H9 (cell line): ENCODE measurements around the gene RRP9. TPM values are rescaled to one million over a fixed set of nuclear protein-coding genes. Genes with fewer than 3 reads are reported as not detected.

Experiments
- DNase-seq: peaks from one replicate; pipeline ENCODE4 v3.0.0-alpha.2; 2017
- H2AFZ ChIP-seq: one replicate; pipeline ENCODE4 v1.6.1; 2013; ENCODE audit warnings: mild to moderate bottlenecking, low read length, control low read depth, moderate library complexity
- H2AK5ac ChIP-seq: 2 replicates; pipeline ENCODE4 v1.6.1; 2013; ENCODE audit warnings: low read length, control low read depth, mixed read lengths; ENCODE audit not compliant: insufficient read length
- H2BK120ac ChIP-seq: one replicate; pipeline ENCODE4 v1.6.1; 2013; ENCODE audit warnings: low read depth, mild to moderate bottlenecking, low read length, control low read depth, inconsistent platforms; ENCODE audit not compliant: poor library complexity, severe bottlenecking
- H2BK12ac ChIP-seq: 2 replicates; pipeline ENCODE4 v1.6.1; 2013; ENCODE audit warnings: low read length, control low read depth, mixed read lengths, low read depth; ENCODE audit not compliant: insufficient read length
- H2BK15ac ChIP-seq: 2 replicates; pipeline ENCODE4 v1.6.1; 2013; ENCODE audit warnings: low read depth, low read length, control low read depth
- H2BK20ac ChIP-seq: one replicate; pipeline ENCODE4 v1.6.1; 2013; ENCODE audit warnings: low read depth, mild to moderate bottlenecking, low read length, control low read depth, inconsistent platforms; ENCODE audit not compliant: poor library complexity, severe bottlenecking
- H2BK5ac ChIP-seq: 2 replicates; pipeline ENCODE4 v1.6.1; 2013; ENCODE audit warnings: low read length, control low read depth, mixed read lengths; ENCODE audit not compliant: insufficient read length
- H3K14ac ChIP-seq: 2 replicates; pipeline ENCODE4 v1.6.1; 2013; ENCODE audit warnings: low read length, control low read depth; ENCODE audit not compliant: insufficient read depth
- H3K18ac ChIP-seq: 2 replicates; pipeline ENCODE4 v1.6.1; 2013; ENCODE audit warnings: low read depth, mild to moderate bottlenecking, mixed read lengths, low read length, control low read depth; ENCODE audit not compliant: insufficient read length
- H3K23ac ChIP-seq: 2 replicates; pipeline ENCODE4 v1.6.1; 2013; ENCODE audit warnings: low read length, control low read depth, mixed read lengths, low read depth; ENCODE audit not compliant: insufficient read length
- H3K23me2 ChIP-seq: 2 replicates; pipeline ENCODE4 v1.6.1; 2013; ENCODE audit warnings: low read depth, mild to moderate bottlenecking, mixed read lengths, low read length, control low read depth; ENCODE audit not compliant: insufficient read length, poor library complexity, severe bottlenecking
- H3K27ac ChIP-seq: 2 replicates; pipeline ENCODE4 v1.5.1; 2013; ENCODE audit warnings: low read length, control low read depth, mixed read lengths, low read depth; ENCODE audit not compliant: insufficient read length
- H3K27me3 ChIP-seq: 2 replicates; pipeline ENCODE4 v1.6.1; 2013; ENCODE audit warnings: low read length, control low read depth, inconsistent platforms; ENCODE audit not compliant: insufficient read depth
- H3K4ac ChIP-seq: 2 replicates; pipeline ENCODE4 v1.6.1; 2013; ENCODE audit warnings: low read depth, mild to moderate bottlenecking, control low read depth, inconsistent platforms, low read length, moderate library complexity
- H3K4me1 ChIP-seq: 2 replicates; pipeline ENCODE4 v1.6.1; 2013; ENCODE audit warnings: low read length, control low read depth, inconsistent platforms; ENCODE audit not compliant: insufficient read depth
- H3K4me2 ChIP-seq: 2 replicates; pipeline ENCODE4 v1.6.1; 2013; ENCODE audit warnings: low read length, control low read depth, mixed read lengths; ENCODE audit not compliant: insufficient read length, insufficient read depth
- H3K56ac ChIP-seq: 2 replicates; pipeline ENCODE4 v1.6.1; 2013; ENCODE audit warnings: low read depth, mild to moderate bottlenecking, mixed read lengths, low read length, control low read depth; ENCODE audit not compliant: insufficient read length
- H3K79me1 ChIP-seq: 2 replicates; pipeline ENCODE4 v1.6.1; 2013; ENCODE audit warnings: low read depth, mild to moderate bottlenecking, moderate library complexity, low read length, control low read depth, inconsistent platforms; ENCODE audit not compliant: insufficient read depth, poor library complexity, severe bottlenecking
- H3K79me2 ChIP-seq: 2 replicates; pipeline ENCODE4 v1.6.1; 2013; ENCODE audit warnings: low read length, control low read depth, inconsistent platforms; ENCODE audit not compliant: insufficient read depth
- H3K9ac ChIP-seq: 2 replicates; pipeline ENCODE4 v1.6.1; 2013; ENCODE audit warnings: low read length, control low read depth, mixed read lengths; ENCODE audit not compliant: insufficient read length; ENCODE audit errors: extremely low read depth
- H3K9me3 ChIP-seq: one replicate; pipeline ENCODE4 v1.6.1; 2013; ENCODE audit warnings: low read depth, low read length, inconsistent platforms; ENCODE audit not compliant: control insufficient read depth
- H3T11ph ChIP-seq: one replicate; pipeline ENCODE4 v1.6.1; 2013; ENCODE audit warnings: mild to moderate bottlenecking, low read length, control low read depth, inconsistent platforms
- H4K20me1 ChIP-seq: one replicate; pipeline ENCODE4 v1.6.1; 2013; ENCODE audit not compliant: control insufficient read depth, insufficient read length, insufficient read depth
- H4K5ac ChIP-seq: 2 replicates; pipeline ENCODE4 v1.6.1; 2013; ENCODE audit warnings: low read depth, mild to moderate bottlenecking, mixed read lengths, low read length, control low read depth; ENCODE audit not compliant: insufficient read length
- H4K8ac ChIP-seq: replicated peaks from 2 replicates; pipeline ENCODE4 v1.6.1; 2013; ENCODE audit warnings: low read length, control low read depth, mixed read lengths, low read depth; ENCODE audit not compliant: insufficient read length
- H4K91ac ChIP-seq: 2 replicates; pipeline ENCODE4 v1.6.1; 2013; ENCODE audit warnings: low read depth, mild to moderate bottlenecking, moderate library complexity, mixed read lengths, low read length, control low read depth; ENCODE audit not compliant: insufficient read length
- H3K27ac Mint-ChIP-seq, 3 experiments: 2 replicates in 2 of 3; 3 replicates in 1 of 3; pipeline ENCODE4 v1.8.0; 2020 to 2021; ENCODE audit warnings: mixed read lengths in 3 of 3, mild to moderate bottlenecking in 1 of 3, moderate library complexity in 1 of 3
- H3K27me3 Mint-ChIP-seq: 2 replicates; pipeline ENCODE4 v1.8.0; 2021; ENCODE audit warnings: low read depth, mild to moderate bottlenecking, moderate library complexity, mixed read lengths
- H3K36me3 Mint-ChIP-seq, 3 experiments: 2 replicates in 2 of 3; 3 replicates in 1 of 3; pipeline ENCODE4 v1.8.0; 2020 to 2021; ENCODE audit warnings: low read depth in 3 of 3, mixed read lengths in 3 of 3; ENCODE audit not compliant: insufficient read depth in 1 of 3
- H3K4me1 Mint-ChIP-seq, 2 experiments: 2 replicates each; pipeline ENCODE4 v1.8.0; 2020; ENCODE audit warnings: mixed read lengths in 2 of 2
- H3K4me3 Mint-ChIP-seq, 2 experiments: 2 replicates in 1 of 2; 3 replicates in 1 of 2; pipeline ENCODE4 v1.8.0; 2020 to 2021; ENCODE audit warnings: mild to moderate bottlenecking in 2 of 2, mixed read lengths in 2 of 2, moderate library complexity in 1 of 2
- H3K9me3 Mint-ChIP-seq, 2 experiments: 2 replicates in 1 of 2; 3 replicates in 1 of 2; pipeline ENCODE4 v1.8.0; 2020; ENCODE audit warnings: mild to moderate bottlenecking in 2 of 2, mixed read lengths in 2 of 2, moderate library complexity in 1 of 2
- CTCF ChIP-seq: fragments of 200-600 bp; sonication (generic); conservative IDR thresholded peaks from 3 replicates; pipeline ENCODE4 v1.8.0; 2021; ENCODE audit warnings: antibody characterized with exemption, mild to moderate bottlenecking
- WGBS: extraction: QIAGEN DNeasy Blood & Tissue Kit; methylation state at CpG from one replicate; pipeline ENCODE4 v1.1.7; 2013; ENCODE audit warnings: missing lambda C conversion rate, low lambda C conversion rate, mixed read lengths; ENCODE audit not compliant: insufficient read length; ENCODE audit errors: extremely low coverage; 5-methylcytosine and 5-hydroxymethylcytosine counted together
- total RNA-seq: library from RNA; stranded (reverse); gene quantifications from 2 replicates; pipeline ENCODE4 v1.2.1, GENCODE V29; 2021

Gene RRP9
- total RNA-seq, 1 experiment from 2014 or later, result 64.0 TPM

GRCh38 chr3:51964521-51964920 lies 22.8 kb upstream of the RRP9 start:
- Histone ChIP-seq H4K91ac (no peak overlapping the region), H2BK20ac (no peak overlapping the region), H2BK120ac (no peak overlapping the region), H2AK5ac (no peak overlapping the region), H3K4me2 (no peak overlapping the region), H3K9ac (no peak overlapping the region), H3K14ac (no peak overlapping the region), H2BK5ac (no peak overlapping the region), H3T11ph (no peak overlapping the region), H4K8ac (no peak overlapping the region), H3K4ac (no peak overlapping the region), H2AFZ (no peak overlapping the region), H3K23ac (no peak overlapping the region), H4K5ac (no peak overlapping the region), H3K79me2 (no peaks in the 10 kb centered on the region), H3K23me2 (peaks cover 11% of the 10 kb centered on the region), H4K20me1 (no peaks in the 10 kb centered on the region), H3K9me3 (no peaks in the 10 kb centered on the region), H3K4me1 (peaks cover 10% of the 10 kb centered on the region; the same call in 1 of the 2 replicates), H3K79me1 (no peaks in the 10 kb centered on the region), H2BK12ac (no peak overlapping the region), H3K27me3 (no peaks in the 10 kb centered on the region), H2BK15ac (no peak overlapping the region), H3K56ac (no peak overlapping the region), H3K27ac (no peak overlapping the region), H3K18ac (no peak overlapping the region)
- Mint-ChIP-seq H3K4me1 (peaks cover 53 to 73% of the 10 kb centered on the region in 2 experiments), H3K4me3 (peak overlapping the region in 1 of 2 experiments; percentile 14; a peak in 1 of 5 replicates), H3K9me3 (no peaks in the 10 kb centered on the region), H3K27ac (no peak overlapping the region), H3K27me3 (peaks cover 55% of the 10 kb centered on the region), H3K36me3 (peaks cover 0 to 5% (median 2%) of the 10 kb centered on the region in 3 experiments; a peak in 3 of 7 replicates)
- no peak for TF ChIP-seq CTCF
- whole genome bisulfite sequencing, result no CpG with 5 or more reads among the region's 4 CpGs
- no peak for DNase-seq
